ENCODE data around the gene MARCHF6.
"Not testable (repeated sequence)": the region's sequence is repeated elsewhere in the genome, so short reads cannot be mapped to it uniquely, and the experiment has no call there.

MARCHF6 gene

GRCh38 chr5:10324518-10325370 lies 28.8 kb upstream of the MARCHF6 start:
- no peak for DNase-seq

GRCh38 chr5:10328323-10328722 lies 25.2 kb upstream of the MARCHF6 start:
- DNase-seq = no peak

- no peak for DNase-seq
Observed at GRCh38 chr5:10329446-10329819, 24.1 kb upstream of the MARCHF6 start.

- no peak for DNase-seq
Observed at GRCh38 chr5:10329820-10330481, 23.5 kb upstream of the MARCHF6 start.

GRCh38 chr5:10330511-10331230 lies 22.8 kb upstream of the MARCHF6 start:
- DNase-seq = no peak

- DNase-seq = no peak
Observed at GRCh38 chr5:10331341-10331796, 22.1 kb upstream of the MARCHF6 start.

GRCh38 chr5:10332301-10332700 lies 21.2 kb upstream of the MARCHF6 start:
- DNase-seq = no peak

- no peak for DNase-seq
Observed at GRCh38 chr5:10333154-10334006, 20.1 kb upstream of the MARCHF6 start.

GRCh38 chr5:10334831-10335230 lies 18.7 kb upstream of the MARCHF6 start:
- no peak for DNase-seq

- DNase-seq = no peak
Observed at GRCh38 chr5:10335711-10336470, 17.6 kb upstream of the MARCHF6 start.

GRCh38 chr5:10337107-10337506 lies 16.4 kb upstream of the MARCHF6 start:
- DNase-seq = no peak

- no peak for DNase-seq
Observed at GRCh38 chr5:10337986-10338385, 15.5 kb upstream of the MARCHF6 start.

- no peak for DNase-seq
Observed at GRCh38 chr5:10338686-10339057, 14.8 kb upstream of the MARCHF6 start.

GRCh38 chr5:10339058-10339811 lies 14.3 kb upstream of the MARCHF6 start:
- DNase-seq = no peak

- no peak for DNase-seq
Observed at GRCh38 chr5:10339958-10340357, 13.5 kb upstream of the MARCHF6 start.

GRCh38 chr5:10343486-10343885 lies 10.0 kb upstream of the MARCHF6 start:
- no peak for DNase-seq

GRCh38 chr5:10344461-10345106 lies 8.9 kb upstream of the MARCHF6 start:
- DNase-seq = not testable (repeated sequence)

- DNase-seq = no peak
Observed at GRCh38 chr5:10348258-10348657, 5.2 kb upstream of the MARCHF6 start.

GRCh38 chr5:10351199-10351905 lies 2.1 kb upstream of the MARCHF6 start:
- no peak for DNase-seq

GRCh38 chr5:10351919-10352318 lies 1.6 kb upstream of the MARCHF6 start:
- no peak for DNase-seq

All from stimulated activated naive CD4-positive, alpha-beta T cell treated with Interleukin-2 at 50 U/mL for 16 hours (primary cell).